ENCODE results near the gene TSPEAR.

The TSPEAR gene

GRCh38 chr21:44477712-44478111 lies 233.7 kb downstream of the TSPEAR start:
- H3K27ac ChIP-seq = no peak overlapping the region
- TF ChIP-seq ZFX (IDR thresholded peaks at IDR 0.05; ENCODE audit: borderline replicate concordance) = no peak
- TF ChIP-seq, protein P1, sequence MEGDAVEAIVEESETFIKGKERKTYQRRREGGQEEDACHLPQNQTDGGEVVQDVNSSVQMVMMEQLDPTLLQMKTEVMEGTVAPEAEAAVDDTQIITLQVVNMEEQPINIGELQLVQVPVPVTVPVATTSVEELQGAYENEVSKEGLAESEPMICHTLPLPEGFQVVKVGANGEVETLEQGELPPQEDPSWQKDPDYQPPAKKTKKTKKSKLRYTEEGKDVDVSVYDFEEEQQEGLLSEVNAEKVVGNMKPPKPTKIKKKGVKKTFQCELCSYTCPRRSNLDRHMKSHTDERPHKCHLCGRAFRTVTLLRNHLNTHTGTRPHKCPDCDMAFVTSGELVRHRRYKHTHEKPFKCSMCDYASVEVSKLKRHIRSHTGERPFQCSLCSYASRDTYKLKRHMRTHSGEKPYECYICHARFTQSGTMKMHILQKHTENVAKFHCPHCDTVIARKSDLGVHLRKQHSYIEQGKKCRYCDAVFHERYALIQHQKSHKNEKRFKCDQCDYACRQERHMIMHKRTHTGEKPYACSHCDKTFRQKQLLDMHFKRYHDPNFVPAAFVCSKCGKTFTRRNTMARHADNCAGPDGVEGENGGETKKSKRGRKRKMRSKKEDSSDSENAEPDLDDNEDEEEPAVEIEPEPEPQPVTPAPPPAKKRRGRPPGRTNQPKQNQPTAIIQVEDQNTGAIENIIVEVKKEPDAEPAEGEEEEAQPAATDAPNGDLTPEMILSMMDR (IDR thresholded peaks at IDR 0.05) = no peak

- no peak for TF ChIP-seq ZFX (IDR thresholded peaks at IDR 0.05; ENCODE audit: borderline replicate concordance)
- TF ChIP-seq, protein P1 (IDR thresholded peaks at IDR 0.05) = no peak
These were observed 234.2 kb downstream of the TSPEAR start for GRCh38 chr21:44477131-44477530.

DNA sequence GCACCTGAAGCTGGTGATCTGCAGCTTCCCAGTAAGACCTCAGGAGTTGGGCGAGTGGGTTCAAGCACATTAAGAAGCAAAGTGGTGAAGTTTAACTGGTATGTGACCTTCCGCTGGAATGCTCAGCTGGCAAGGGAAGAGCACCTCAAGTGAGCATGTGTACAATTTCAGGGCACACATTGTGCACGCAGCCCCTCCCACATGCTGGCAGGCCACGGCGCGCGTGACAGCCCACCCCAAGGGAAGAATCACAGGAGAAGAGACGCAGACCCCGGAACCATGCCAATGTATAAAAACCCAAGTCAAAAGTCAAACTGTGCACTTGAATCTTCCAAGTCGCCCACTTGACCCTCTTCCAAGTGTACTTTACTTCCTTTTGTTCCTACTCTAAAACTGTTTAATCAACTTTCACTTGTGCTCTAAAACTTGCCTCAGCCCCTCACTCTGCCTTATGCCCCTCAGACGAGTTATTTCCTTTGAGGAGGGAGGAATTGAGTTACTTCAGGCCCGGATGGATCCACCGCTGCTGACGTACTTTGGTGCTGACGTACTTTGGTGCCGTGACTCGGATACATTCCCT lies 236.0 kb downstream of the TSPEAR start:
- no peak overlapping the region for H3K27ac ChIP-seq
- no peak for TF ChIP-seq ZFX (IDR thresholded peaks at IDR 0.05; ENCODE audit: borderline replicate concordance)
- TF ChIP-seq, protein P1 (IDR thresholded peaks at IDR 0.05) = no peak

More at GRCh38 chr21:44477131-44477530, 234.2 kb downstream of the TSPEAR start:
- H3K27ac ChIP-seq = no peak overlapping the region

- TF ChIP-seq ZFX (IDR thresholded peaks at IDR 0.05; ENCODE audit: borderline replicate concordance) = no peak
- TF ChIP-seq, protein P1 (IDR thresholded peaks at IDR 0.05) = no peak
- H3K27ac ChIP-seq = no peak overlapping the region
These were observed 237.3 kb downstream of the TSPEAR start for GRCh38 chr21:44473915-44474555.

DNA sequence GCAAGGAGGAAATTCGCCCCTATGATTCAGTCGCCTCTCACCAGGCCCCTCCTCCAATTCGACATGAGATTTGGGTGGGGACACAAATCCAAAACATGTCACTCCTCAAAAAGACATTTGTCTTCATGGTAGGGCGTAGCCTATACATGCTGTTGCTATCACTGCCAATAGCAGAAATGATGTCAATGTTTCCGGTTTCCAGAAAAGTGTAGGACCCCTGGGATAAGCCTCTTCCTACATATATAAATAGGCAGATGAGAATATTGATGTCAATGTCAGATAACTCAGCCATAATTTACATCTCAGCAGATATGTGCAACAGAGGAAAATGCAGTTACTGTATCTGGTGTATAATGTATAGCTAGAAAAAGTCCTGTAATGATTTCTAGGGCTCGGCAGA lies 239.4 kb downstream of the TSPEAR start:
- H3K27ac ChIP-seq = no peak overlapping the region
- TF ChIP-seq, protein P1 (IDR thresholded peaks at IDR 0.05) = no peak
- TF ChIP-seq ZFX (IDR thresholded peaks at IDR 0.05; ENCODE audit: borderline replicate concordance) = no peak

- H3K27ac ChIP-seq = no peak overlapping the region
- TF ChIP-seq ZFX (IDR thresholded peaks at IDR 0.05; ENCODE audit: borderline replicate concordance) = no peak
- TF ChIP-seq, protein P1 (IDR thresholded peaks at IDR 0.05) = no peak
These were observed 240.0 kb downstream of the TSPEAR start for GRCh38 chr21:44471341-44471740.

- H3K27ac ChIP-seq = no peak overlapping the region
- no peak for TF ChIP-seq ZFX (IDR thresholded peaks at IDR 0.05; ENCODE audit: borderline replicate concordance)
- TF ChIP-seq, protein P1 (IDR thresholded peaks at IDR 0.05) = no peak
These were observed 243.5 kb downstream of the TSPEAR start for GRCh38 chr21:44467859-44468195.

Measured in 22Rv1 (cell line).